ENCODE data around the gene ZNF219. TPM values are rescaled to one million over a fixed set of nuclear protein-coding genes. Genes with fewer than 3 reads are reported as not detected.

Gene ZNF219
- total and polyA plus RNA-seq, 2 of the 13 experiments (the other 11 are each of a cell fraction or from before 2014, with no cell fraction given) = 34.5 to 36.6 TPM

DNA sequence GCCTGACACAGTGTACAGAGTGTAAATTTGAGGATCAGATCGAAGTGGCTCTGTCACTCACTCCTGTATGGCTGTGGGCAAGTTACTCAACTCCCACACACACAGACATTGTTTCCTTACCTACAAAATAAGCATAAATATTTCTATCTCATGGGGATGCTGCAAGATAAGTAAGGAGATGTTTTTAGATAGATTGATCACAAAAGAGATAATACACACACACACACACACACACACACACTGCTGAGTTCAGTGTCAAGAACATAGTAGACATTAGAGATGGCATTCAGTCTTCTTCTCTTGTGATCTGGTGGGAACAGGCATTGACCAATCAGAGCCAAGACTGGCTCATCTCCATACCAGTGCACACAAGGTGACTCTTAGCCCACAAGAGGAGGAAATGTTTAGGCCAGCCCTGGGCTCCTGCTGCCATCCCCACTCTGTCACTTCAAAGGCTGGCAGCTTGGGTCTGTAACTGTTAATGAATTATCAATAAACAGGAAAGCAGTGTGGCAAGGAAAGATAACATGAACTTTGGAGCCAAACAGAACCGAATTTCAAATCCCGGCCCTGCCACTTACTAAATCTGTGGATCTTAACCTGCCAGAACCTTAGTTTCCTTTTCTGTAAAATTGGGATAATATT is 44.2 kb downstream of the ZNF219 start (continued):
- no peak for TF ChIP-seq E2F1 (CRISPR knock-in tag; IDR thresholded peaks at IDR 0.05)
- TF ChIP-seq ZNF382 (CRISPR knock-in tag; IDR thresholded peaks at IDR 0.05; ENCODE audit: borderline replicate concordance) = no peak
- TF ChIP-seq GFI1 (CRISPR knock-in tag; IDR thresholded peaks at IDR 0.05; ENCODE audit: borderline replicate concordance) = peak; percentile 99
- TF ChIP-seq EZH2 (conservative IDR thresholded peaks at IDR 0.05; ENCODE audit: low read depth, low read length) = no peak
- TF ChIP-seq FLYWCH1 (CRISPR knock-in tag; IDR thresholded peaks at IDR 0.05) = no peak
- 0 out of 2 replicates have a peak, but pooled peaks have one; percentile 51 for TF ChIP-seq ZNF557 (CRISPR knock-in tag; IDR thresholded peaks at IDR 0.05)
- TF ChIP-seq ZNF318 (CRISPR knock-in tag; IDR thresholded peaks at IDR 0.05) = no peak
- peak; percentile 77 for TF ChIP-seq ZNF331 (CRISPR knock-in tag; IDR thresholded peaks at IDR 0.05)
- TF ChIP-seq FOXA3 (CRISPR knock-in tag; IDR thresholded peaks at IDR 0.05) = peak; percentile 94
- no peak for TF ChIP-seq ZNF329 (CRISPR knock-in tag; IDR thresholded peaks at IDR 0.05; ENCODE audit: low read depth)
- TF ChIP-seq, protein P1, sequence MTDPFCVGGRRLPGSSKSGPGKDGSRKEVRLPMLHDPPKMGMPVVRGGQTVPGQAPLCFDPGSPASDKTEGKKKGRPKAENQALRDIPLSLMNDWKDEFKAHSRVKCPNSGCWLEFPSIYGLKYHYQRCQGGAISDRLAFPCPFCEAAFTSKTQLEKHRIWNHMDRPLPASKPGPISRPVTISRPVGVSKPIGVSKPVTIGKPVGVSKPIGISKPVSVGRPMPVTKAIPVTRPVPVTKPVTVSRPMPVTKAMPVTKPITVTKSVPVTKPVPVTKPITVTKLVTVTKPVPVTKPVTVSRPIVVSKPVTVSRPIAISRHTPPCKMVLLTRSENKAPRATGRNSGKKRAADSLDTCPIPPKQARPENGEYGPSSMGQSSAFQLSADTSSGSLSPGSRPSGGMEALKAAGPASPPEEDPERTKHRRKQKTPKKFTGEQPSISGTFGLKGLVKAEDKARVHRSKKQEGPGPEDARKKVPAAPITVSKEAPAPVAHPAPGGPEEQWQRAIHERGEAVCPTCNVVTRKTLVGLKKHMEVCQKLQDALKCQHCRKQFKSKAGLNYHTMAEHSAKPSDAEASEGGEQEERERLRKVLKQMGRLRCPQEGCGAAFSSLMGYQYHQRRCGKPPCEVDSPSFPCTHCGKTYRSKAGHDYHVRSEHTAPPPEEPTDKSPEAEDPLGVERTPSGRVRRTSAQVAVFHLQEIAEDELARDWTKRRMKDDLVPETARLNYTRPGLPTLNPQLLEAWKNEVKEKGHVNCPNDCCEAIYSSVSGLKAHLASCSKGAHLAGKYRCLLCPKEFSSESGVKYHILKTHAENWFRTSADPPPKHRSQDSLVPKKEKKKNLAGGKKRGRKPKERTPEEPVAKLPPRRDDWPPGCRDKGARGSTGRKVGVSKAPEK (CRISPR knock-in tag; IDR thresholded peaks at IDR 0.05; ENCODE audit: borderline replicate concordance) = no peak
- TF ChIP-seq SAP130 (CRISPR knock-in tag; IDR thresholded peaks at IDR 0.05; ENCODE audit: low read depth) = peak; percentile 90
- no peak for TF ChIP-seq ZNF713 (CRISPR knock-in tag; IDR thresholded peaks at IDR 0.05)
- peak; percentile 84 for TF ChIP-seq ONECUT2 (CRISPR knock-in tag; IDR thresholded peaks at IDR 0.05)
- peak; percentile 67; the same call in 1 of the 2 replicates for TF ChIP-seq ELF1 (CRISPR knock-in tag; IDR thresholded peaks at IDR 0.05)
- TF ChIP-seq TEAD3 (CRISPR knock-in tag; optimal IDR thresholded peaks at IDR 0.05; ENCODE audit: borderline replicate concordance) = peak; percentile 83
- TF ChIP-seq RFXAP (CRISPR knock-in tag; IDR thresholded peaks at IDR 0.05; ENCODE audit: borderline replicate concordance) = peak; percentile 94
- TF ChIP-seq ZSCAN29 (CRISPR knock-in tag; conservative IDR thresholded peaks at IDR 0.05) = 0 out of 2 replicates have a peak, but pooled peaks have one; percentile 63
- TF ChIP-seq NCOA1 (CRISPR knock-in tag; IDR thresholded peaks at IDR 0.05) = peak; percentile 95; the same call in 1 of the 2 replicates

Data from HepG2 (cell line).